Astrocyte (in vitro differentiated cells and primary cell): ENCODE results near the gene GDF11. TPM values are rescaled to one million over a fixed set of nuclear protein-coding genes. Genes with fewer than 3 reads are reported as not detected.
A peak's percentile ranks its signal among the peaks of the same experiment; 100 is the strongest.

Experiments
- DNase-seq: peaks from one replicate; pipeline ENCODE4 v3.0.0-alpha.2; 2010; ENCODE audit warnings: low read depth
- FAIRE-seq: peaks from 2 replicates; lab custom pipeline; 2011; peaks lifted over from hg19 to GRCh38; lab: Jason Lieb, UNC
- H2AFZ ChIP-seq: 2 replicates; pipeline ENCODE4 v1.6.0; 2012; ENCODE audit warnings: low read depth, low read length, inconsistent platforms
- H3K27ac ChIP-seq: 2 replicates; pipeline ENCODE4 v1.5.1; 2011; ENCODE audit warnings: low read depth, low read length, inconsistent platforms
- H3K27me3 ChIP-seq: 2 replicates; pipeline ENCODE4 v1.6.0; 2011; ENCODE audit warnings: low read length, inconsistent platforms; ENCODE audit not compliant: insufficient read depth
- H3K36me3 ChIP-seq: 2 replicates; pipeline ENCODE4 v1.5.1; 2011; ENCODE audit warnings: low read length, inconsistent platforms; ENCODE audit not compliant: insufficient read depth
- H3K4me1 ChIP-seq: 2 replicates; pipeline ENCODE4 v1.5.1; 2011; ENCODE audit warnings: low read length, inconsistent platforms; ENCODE audit not compliant: insufficient read depth
- H3K4me2 ChIP-seq: 2 replicates; pipeline ENCODE4 v1.6.0; 2012; ENCODE audit warnings: low read length, inconsistent platforms
- H3K4me3 ChIP-seq: 2 replicates; pipeline ENCODE4 v1.5.1; 2011; ENCODE audit warnings: low read depth, mild to moderate bottlenecking, low read length, inconsistent platforms; ENCODE audit not compliant: insufficient read depth
- H3K79me2 ChIP-seq: 2 replicates; pipeline ENCODE4 v1.6.0; 2012; ENCODE audit warnings: mild to moderate bottlenecking, low read length, inconsistent platforms; ENCODE audit not compliant: insufficient read depth
- H3K9ac ChIP-seq: 2 replicates; pipeline ENCODE4 v1.6.0; 2012; ENCODE audit warnings: mild to moderate bottlenecking, low read length, inconsistent platforms
- H3K9me3 ChIP-seq: 2 replicates; pipeline ENCODE4 v1.5.1; 2012; ENCODE audit warnings: low read depth, mild to moderate bottlenecking, low read length, inconsistent platforms; ENCODE audit not compliant: insufficient read depth
- H4K20me1 ChIP-seq: 2 replicates; pipeline ENCODE4 v1.6.0; 2012; ENCODE audit warnings: low read length, inconsistent platforms; ENCODE audit not compliant: insufficient read depth
- H3K27ac Mint-ChIP-seq: one replicate; pipeline ENCODE4 v1.8.0; 2021; ENCODE audit warnings: mild to moderate bottlenecking, mixed read lengths; ENCODE audit not compliant: unreplicated experiment
- H3K27me3 Mint-ChIP-seq: one replicate; pipeline ENCODE4 v1.8.0; 2021; ENCODE audit warnings: low read depth, mixed read lengths; ENCODE audit not compliant: unreplicated experiment
- H3K36me3 Mint-ChIP-seq: one replicate; pipeline ENCODE4 v1.8.0; 2021; ENCODE audit warnings: low read depth, mixed read lengths; ENCODE audit not compliant: unreplicated experiment
- H3K4me1 Mint-ChIP-seq: one replicate; pipeline ENCODE4 v1.8.0; 2021; ENCODE audit warnings: low read depth, mixed read lengths; ENCODE audit not compliant: unreplicated experiment
- H3K4me3 Mint-ChIP-seq: one replicate; pipeline ENCODE4 v1.8.0; 2021; ENCODE audit warnings: mild to moderate bottlenecking, moderate library complexity, mixed read lengths; ENCODE audit not compliant: unreplicated experiment
- H3K9me3 Mint-ChIP-seq: one replicate; pipeline ENCODE4 v1.8.0; 2021; ENCODE audit warnings: mild to moderate bottlenecking, mixed read lengths; ENCODE audit not compliant: unreplicated experiment
- CTCF ChIP-seq: IDR thresholded peaks from 2 replicates; pipeline ENCODE4 v1.5.1; 2011; ENCODE audit warnings: low read depth, mild to moderate bottlenecking, inconsistent platforms, low read length, moderate library complexity; ENCODE audit not compliant: insufficient read depth
- EZH2 ChIP-seq: IDR thresholded peaks from 2 replicates; pipeline ENCODE4 v1.6.1; 2012; ENCODE audit warnings: mild to moderate bottlenecking, low read length, inconsistent platforms; ENCODE audit not compliant: insufficient read depth
- total RNA-seq: library from RNA; stranded (reverse); gene quantifications from 2 replicates; pipeline ENCODE4 v1.2.1, GENCODE V29; 2021

The GDF11 gene
- total RNA-seq, 1 donor from 2014 or later, result 28.9 TPM

DNA sequence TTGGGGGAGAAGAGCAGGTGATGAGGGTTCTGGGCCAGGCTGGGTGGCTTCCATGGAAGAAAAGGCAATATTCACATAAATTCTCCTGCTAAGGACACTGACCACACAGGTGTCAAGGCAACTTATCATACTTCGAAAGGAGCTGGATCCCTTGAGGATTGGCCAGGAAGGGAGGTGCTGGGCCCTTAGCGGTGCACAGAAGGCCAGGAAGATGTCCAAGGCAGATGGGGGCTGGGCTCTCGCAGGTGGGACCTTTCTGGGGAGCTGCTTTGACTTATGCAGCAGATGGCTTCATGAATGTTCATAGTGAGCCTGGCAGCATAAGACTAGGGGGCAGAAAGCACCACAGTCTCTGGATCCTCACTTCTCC, 18.0 kb upstream of the GDF11 start:
- H3K4me1 Mint-ChIP-seq, result peaks cover 30% of the 10 kb centered on the region
- Histone ChIP-seq H3K27ac (no peak overlapping the region), H2AFZ (no peak overlapping the region), H3K4me3 (no peak overlapping the region), H3K36me3 (peaks cover 29% of the 10 kb centered on the region), H3K27me3 (no peaks in the 10 kb centered on the region), H3K4me2 (peak overlapping the region; percentile 99), H3K79me2 (peaks cover 46% of the 10 kb centered on the region), H3K4me1 (peaks cover 45% of the 10 kb centered on the region), H3K9ac (no peak overlapping the region), H4K20me1 (peaks cover 62% of the 10 kb centered on the region), H3K9me3 (no peaks in the 10 kb centered on the region)
- no peaks in the 10 kb centered on the region for H3K27me3 Mint-ChIP-seq
- no peak for TF ChIP-seq CTCF
- H3K4me3 Mint-ChIP-seq, result peak overlapping the region; percentile 40
- no peaks in the 10 kb centered on the region for H3K9me3 Mint-ChIP-seq
- no peak for DNase-seq
- H3K27ac Mint-ChIP-seq, result peak overlapping the region; percentile 80
- no peak for FAIRE-seq
- peaks cover 21% of the 10 kb centered on the region for H3K36me3 Mint-ChIP-seq

- TF ChIP-seq CTCF (no peak), EZH2 (no peak)
- no peak for FAIRE-seq
These were observed 17.4 kb upstream of the GDF11 start for GRCh38 chr12:55725556-55725955.

GRCh38 chr12:55726971-55727370, 16.0 kb upstream of the GDF11 start:
- Histone ChIP-seq H3K4me2 (peak overlapping the region; percentile 99), H3K36me3 (peaks cover 29% of the 10 kb centered on the region), H3K27ac (peak overlapping the region; percentile 99), H2AFZ (no peak overlapping the region), H3K4me3 (peak overlapping the region; percentile 98), H4K20me1 (peaks cover 55% of the 10 kb centered on the region), H3K27me3 (no peaks in the 10 kb centered on the region), H3K9me3 (no peaks in the 10 kb centered on the region), H3K9ac (peak overlapping the region; percentile 94), H3K4me1 (peaks cover 36% of the 10 kb centered on the region), H3K79me2 (peaks cover 57% of the 10 kb centered on the region)
- TF ChIP-seq CTCF, result no peak
- no peak for TF ChIP-seq EZH2
- DNase-seq (no peak), FAIRE-seq (no peak)
- H3K4me1 Mint-ChIP-seq, result peaks cover 32% of the 10 kb centered on the region
- peaks cover 21% of the 10 kb centered on the region for H3K36me3 Mint-ChIP-seq
- H3K4me3 Mint-ChIP-seq, result peak overlapping the region; percentile 93
- peak overlapping the region; percentile 96 for H3K27ac Mint-ChIP-seq
- H3K27me3 Mint-ChIP-seq, result no peaks in the 10 kb centered on the region
- no peaks in the 10 kb centered on the region for H3K9me3 Mint-ChIP-seq

More at GRCh38 chr12:55725556-55725955, 17.4 kb upstream of the GDF11 start:
- H4K20me1 ChIP-seq, result peaks cover 60% of the 10 kb centered on the region
- peak overlapping the region; percentile 99 for H3K4me2 ChIP-seq
- Mint-ChIP-seq H3K27ac (peak overlapping the region; percentile 69), H3K9me3 (no peaks in the 10 kb centered on the region), H3K36me3 (peaks cover 21% of the 10 kb centered on the region), H3K4me1 (peaks cover 28% of the 10 kb centered on the region), H3K27me3 (no peaks in the 10 kb centered on the region), H3K4me3 (peak overlapping the region; percentile 93)
- H3K27ac ChIP-seq, result no peak overlapping the region
- H3K9me3 ChIP-seq, result no peaks in the 10 kb centered on the region
- no peak for DNase-seq
- peaks cover 50% of the 10 kb centered on the region for H3K79me2 ChIP-seq
- peaks cover 45% of the 10 kb centered on the region for H3K4me1 ChIP-seq
- H3K9ac ChIP-seq, result peak overlapping the region; percentile 40
- no peaks in the 10 kb centered on the region for H3K27me3 ChIP-seq
- no peak overlapping the region for H3K4me3 ChIP-seq
- H2AFZ ChIP-seq, result no peak overlapping the region
- H3K36me3 ChIP-seq, result peaks cover 29% of the 10 kb centered on the region
